IPS-NIHi7 (cell line): ENCODE measurements around the gene POLR3K.
"Not testable (repeated sequence)": the region's sequence is repeated elsewhere in the genome, so short reads cannot be mapped to it uniquely, and the experiment has no call there.

ENCODE experiments used
- DNase-seq: peaks from one replicate; pipeline ENCODE4 v3.0.0; 2012; ENCODE audit warnings: mixed read lengths; ENCODE audit errors: extremely low spot score

POLR3K gene

DNA sequence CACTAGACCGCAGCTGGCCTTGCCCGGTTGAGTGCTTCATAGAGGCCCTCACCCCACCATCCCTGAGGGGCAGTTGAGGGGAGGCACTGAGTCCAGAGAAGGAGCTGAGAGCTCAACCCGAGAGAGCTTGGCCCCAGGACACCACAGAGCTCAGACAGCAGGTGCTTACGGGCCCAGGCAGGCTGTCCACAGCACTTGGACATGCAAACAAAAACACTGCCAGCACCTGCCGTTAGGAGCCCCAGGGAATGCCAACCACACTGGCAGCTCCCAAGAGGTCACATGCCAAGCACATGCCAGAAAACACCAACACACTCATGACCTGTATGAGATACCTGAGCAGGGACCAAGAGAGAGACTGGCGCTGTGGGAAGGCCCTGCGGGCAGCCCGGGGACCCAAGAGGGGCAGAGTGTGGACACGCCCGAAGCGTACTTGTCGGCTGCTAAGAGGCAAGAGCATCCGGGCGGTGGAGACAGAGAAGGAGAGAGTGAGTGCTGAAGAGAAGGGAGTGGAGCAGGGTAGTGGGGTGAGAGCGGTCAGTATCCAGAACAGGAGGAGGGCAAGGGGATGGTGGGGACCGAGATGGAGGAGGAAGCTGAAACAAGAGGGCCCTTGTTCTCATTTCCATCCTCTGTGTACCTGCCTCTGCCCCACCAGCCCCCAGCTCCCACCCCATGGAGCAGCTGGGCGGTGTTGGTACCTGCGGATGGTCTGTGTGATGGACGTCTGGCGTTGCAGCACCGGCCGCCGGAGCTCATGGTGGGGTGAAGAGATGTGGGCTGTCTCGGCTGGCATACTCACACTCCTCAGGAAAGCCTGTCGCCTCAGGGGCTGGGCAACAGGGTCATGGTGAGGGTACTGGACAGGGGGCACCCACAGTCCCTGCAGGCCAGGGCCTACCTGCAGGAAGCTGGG is 10.8 kb upstream of the POLR3K start:
- no peak for DNase-seq

DNA sequence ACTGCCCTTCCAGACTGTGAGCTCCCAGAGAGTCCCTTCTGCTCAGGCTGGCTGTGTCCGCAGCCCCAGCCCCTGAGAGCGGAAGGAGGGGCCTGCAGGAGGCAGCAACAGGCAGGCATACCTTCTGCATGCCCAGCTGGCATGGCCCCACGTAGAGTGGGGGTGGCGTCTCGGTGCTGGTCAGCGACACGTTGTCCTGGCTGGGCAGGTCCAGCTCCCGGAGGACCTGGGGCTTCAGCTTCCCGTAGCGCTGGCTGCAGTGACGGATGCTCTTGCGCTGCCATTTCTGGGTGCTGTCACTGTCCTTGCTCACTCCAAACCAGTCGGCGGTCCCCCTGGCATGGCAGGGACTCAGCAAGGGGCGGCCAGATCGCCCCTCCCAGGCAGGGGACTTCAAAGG is 10.1 kb upstream of the POLR3K start:
- DNase-seq = no peak

DNA sequence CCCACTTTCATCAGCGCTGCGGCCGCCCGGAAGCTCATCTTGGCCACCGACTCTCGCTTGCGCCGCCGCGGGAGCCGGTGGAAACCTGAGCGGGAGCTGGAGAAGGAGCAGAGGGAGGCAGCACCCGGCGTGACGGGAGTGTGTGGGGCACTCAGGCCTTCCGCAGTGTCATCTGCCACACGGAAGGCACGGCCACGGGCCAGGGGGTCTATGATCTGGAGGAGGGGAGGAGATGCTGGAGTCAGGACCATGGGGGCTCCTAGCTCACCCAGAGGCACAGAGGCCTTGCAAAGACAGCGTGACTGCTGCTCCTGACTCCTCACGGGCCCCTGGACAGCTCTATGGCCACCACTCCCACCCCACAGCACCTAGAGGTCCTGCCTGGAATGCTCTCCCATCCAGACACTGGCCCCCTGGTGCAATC is 9.6 kb upstream of the POLR3K start:
- no peak for DNase-seq

DNA sequence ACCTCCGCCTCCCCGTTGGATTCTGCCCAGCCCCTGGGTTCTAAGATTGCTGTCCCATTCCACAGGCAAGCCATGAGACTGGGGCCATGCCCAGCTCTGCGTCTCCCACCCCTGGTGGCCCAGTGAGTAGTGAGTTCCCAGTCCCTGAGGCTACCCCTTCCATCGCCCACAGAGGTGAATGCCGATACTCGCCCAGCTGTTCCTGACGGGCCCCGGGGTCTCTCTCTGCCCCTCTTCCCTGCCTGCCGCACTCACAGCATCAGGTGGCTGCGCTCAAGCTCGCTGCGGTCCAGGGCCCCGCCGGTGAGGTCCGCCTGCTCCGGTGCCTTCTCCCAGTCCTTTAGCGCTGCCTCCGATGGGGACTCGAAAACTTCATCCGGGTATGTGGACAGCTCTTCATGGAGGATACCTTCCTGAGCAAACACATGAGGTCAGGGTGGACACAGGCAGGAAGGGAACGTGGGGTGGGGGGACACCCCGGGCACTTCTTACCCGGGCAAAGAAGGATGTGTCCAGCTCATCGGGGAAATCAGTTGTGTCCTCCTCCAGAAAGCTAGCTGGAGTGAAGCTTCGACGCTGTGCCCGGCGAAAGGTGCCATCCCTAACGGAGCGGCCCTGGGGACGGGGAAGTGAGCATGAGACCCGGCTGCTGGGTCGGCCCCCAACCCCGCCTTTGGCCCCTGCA is 9.0 kb upstream of the POLR3K start:
- DNase-seq = no peak

DNA sequence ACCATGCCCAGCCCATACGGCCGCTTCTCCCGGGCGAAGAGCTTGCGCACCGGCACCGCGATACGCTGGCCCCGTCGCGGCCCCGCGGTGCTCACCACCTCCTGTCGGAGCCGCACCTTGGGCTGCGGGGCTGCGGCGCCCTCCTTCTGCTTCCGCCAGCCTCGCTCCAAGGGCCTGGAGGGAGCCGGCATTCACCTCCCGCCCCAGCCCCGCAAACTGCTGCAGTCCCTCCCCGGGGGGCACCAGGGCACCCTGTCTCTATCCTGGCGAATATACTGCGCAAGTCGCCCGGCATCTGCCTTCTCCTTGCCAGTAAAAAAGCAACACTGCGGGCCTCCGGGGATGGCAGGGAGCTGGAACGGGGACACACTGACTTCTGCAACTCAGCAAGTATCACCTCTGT is 8.5 kb upstream of the POLR3K start:
- no peak for DNase-seq

DNA sequence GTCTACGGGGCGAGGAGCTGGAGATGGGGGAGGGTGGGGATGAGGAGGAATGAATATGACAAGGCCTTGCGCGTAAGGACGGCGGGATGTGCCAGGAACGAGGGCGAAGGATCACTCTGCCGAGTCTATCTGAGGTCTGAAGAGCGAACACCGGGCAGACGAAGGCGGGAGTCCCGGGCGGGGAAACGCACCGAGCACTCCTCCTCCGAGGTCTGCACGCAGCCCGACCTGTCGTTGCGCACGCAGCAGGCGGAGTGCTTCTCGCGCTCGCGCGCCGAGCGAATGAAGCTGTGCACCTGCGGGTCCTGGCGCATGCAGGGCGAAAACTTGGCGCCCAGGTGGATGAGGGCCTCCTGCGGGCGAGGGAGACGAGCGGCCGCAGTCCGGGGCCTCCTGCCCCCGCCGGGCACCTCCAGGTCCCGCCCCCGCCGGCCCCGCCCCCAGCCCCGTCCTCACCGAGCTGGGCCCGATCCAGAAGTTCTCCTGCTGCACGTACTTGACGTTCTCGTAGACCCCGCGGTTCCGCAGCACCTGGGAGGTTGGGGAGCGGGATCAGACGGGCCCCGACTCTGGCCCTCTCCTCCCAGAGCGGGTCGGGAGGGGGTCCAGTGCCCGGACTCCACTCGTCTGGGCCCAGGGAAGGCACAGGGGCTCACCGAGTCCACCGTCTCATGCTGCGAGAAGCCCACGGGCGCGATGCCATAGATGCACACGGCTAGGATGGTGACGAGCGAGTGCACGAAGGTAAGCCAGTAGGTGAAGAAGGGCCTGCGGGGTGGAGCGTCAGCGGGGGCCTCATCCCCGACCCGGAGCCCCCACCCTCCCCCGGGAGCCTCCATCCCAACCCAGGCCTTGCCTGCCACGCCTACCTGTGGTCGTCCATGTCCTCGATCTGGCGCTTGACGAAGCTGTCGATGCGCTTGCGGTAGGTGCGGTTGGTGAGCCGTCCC is 7.8 kb upstream of the POLR3K start:
- no peak for DNase-seq

DNA sequence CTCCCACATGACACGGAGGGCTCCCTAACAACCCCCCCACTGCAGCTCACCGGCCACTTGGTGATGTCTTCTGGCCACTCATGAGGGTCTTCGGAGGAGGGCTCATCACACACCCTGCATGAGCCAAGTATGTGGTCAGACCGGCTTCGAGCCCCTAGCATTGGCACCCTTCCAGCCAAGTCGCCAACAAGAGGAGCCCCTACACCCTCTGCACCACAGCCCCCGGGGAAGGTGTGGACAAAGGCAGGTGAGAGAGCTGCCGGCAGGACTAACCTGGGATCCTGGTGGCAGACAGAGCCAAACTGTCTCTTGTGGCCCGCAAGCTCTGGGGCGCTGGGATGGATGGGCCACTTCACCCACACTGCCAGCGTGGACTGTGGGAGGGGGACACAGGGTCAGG is 6.8 kb upstream of the POLR3K start:
- no peak for DNase-seq

DNA sequence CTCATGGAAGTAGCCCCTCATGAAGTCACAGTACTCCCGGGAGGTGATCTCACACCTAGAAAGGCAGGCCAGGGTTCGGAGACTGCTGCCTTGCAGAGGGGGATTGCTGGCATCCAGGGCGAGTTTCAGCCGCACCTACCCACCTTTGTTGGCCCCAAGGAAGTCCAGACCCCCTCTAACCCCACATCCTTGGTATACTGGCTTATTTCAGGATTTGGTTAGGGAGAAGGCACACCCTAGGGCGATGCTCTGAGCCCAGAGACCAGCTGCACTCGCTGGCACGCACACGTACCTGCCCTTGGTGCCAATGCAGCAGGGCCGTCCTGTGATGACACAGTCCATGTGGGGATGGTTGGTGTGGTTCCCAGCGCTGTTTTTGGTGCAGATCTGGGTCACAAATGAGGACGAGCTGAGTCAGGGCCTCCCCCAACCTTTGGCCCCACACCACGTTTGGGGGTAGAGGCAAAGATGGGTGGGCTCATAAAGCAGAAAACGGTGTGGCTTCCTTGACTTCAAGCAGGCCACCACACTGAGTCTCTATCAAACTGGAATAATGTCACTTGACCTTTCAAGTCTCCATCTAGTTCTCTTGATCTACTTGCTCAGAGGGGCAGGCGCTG is 6.1 kb upstream of the POLR3K start:
- no peak for DNase-seq

DNA sequence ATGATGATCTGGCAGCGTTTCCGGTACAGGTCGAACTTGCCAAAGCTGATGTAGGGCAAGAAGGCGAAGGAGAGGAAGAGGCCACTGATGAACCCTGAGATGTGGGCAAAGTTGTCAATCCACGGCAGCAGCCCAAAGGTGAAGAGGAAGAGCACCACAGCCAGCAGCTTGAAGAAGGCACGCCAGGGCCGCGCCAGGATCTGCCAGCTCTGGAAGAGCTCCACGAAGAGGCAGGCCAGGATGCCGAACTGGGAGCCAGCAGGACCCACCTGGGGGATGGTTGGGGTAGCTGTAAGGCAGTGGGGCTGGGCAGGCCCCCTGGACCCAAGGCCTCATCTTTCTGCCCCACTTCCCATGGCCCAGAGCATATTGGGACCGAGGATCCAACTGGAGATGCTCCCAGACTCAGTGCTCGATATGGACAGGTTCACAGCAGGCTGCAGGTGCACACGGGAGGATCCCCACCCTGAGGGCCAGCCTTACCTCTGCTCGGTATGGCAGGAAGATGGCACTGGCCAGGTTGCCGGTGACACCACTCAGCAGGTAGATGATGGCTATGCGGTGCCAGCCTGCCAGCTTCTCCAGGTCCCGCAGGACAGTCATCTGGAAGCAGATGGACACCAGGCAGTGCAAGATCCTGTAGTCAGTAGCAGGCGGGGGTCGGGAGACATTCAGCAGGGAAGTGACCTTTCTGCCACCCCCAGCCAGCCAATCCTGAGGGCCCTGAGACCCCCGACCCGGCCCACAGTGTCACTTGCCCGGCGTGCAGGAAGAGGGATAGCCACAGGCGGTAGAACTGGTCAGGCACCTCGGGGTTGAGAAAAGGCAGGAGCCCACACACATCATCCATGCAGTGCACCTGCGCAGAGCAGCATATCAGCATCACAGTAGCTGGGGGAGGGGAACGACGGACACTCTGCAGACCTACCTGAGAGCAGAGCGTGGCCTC is 5.4 kb upstream of the POLR3K start:
- DNase-seq = no peak

DNA sequence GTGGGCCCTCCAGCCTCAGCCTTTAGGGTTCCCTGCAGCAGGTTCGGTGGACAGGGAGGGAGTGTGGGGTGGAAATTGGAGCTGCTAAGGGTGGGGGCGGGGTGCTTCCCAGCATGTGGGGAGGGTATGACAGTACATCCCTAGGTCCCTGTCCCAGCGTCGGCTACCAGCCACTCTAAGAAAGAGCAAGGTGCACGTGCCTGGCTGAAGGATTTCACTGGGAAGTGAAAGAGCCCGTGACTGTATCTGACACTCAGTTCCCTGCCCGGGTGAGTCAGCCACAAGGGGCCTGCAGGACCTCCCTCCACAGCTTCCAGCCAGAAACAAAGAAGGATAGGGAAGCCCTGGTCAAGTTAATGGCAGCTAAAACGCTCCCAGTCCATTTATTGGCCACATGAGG is 4.3 kb upstream of the POLR3K start:
- no peak for DNase-seq

DNA sequence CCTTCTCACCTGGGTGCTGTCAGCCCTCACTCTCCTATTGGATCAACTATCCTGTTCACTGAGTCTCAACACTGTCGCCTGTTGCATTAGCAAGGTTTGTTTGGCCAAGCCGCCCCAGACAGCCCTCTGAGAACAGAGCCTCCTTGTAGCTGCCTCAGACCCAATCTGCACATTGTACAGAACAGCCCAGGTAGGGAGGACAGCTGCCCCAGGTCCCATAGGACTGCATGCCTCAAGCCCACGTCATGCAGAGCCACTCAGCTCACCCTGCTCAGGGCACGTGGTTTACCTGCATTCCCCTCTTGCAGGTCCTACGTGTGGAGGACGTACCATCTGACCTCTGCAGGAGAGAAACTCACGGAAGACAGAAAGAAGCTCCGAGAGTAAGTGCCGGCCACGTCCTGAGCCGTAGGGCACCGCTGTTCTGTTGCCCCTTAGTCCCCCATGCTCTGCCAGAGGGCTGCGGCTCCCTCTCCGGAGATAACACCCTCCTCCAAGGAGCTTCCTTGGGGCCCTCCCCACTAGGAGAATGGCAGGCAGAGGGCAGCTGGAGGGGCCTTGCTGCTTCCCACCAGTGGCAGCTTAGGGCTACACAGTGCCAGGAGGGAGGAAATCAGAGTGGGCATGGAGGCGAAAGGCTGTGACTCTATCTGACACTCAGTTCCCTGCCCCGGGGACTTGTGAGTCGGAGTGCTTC is 3.0 kb upstream of the POLR3K start:
- no peak for DNase-seq

DNA sequence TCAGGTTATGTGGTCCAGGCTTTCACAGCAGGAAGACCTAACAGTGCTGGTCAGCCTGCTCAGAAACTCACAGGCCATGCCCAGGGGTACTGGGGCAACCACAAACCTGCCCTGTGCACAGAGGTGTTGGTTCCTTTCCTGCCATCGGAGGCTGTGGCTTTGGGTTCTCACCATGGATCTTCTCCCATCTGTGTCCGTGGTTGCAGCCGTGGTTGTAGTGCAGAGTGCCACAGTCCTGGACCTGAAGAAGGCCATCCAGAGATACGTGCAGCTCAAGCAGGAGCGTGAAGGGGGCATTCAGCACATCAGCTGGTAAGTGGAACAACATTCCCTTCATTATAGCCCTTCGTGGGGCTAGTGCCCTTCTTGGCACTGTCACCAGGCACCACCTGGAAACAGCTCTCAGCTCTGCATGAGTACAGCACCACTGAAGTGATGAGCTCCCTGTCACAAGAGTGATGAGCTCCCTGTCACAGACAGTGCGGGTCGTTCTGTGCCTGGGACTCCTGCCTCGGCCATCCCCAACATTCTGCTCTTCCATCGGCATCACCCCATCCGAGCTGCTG is 2.2 kb upstream of the POLR3K start:
- DNase-seq = no peak

DNA sequence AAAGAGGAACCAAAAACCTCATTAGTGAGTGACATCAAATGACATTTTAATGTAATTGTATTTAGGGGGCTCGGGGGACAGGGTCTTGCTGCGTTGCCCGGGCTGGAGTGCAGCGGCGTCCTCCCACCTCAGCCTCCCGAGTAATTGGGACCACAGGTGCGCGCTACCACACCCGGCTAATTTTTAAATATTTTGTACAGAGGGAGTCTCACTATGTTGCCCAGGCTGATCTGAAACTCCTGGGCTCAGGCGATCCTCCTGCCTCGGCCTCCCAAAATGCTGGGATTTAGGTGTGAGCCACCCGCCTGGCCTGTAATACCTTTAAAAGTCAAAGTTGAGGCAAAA is 801 bp upstream of the POLR3K start:
- no peak for DNase-seq

DNA sequence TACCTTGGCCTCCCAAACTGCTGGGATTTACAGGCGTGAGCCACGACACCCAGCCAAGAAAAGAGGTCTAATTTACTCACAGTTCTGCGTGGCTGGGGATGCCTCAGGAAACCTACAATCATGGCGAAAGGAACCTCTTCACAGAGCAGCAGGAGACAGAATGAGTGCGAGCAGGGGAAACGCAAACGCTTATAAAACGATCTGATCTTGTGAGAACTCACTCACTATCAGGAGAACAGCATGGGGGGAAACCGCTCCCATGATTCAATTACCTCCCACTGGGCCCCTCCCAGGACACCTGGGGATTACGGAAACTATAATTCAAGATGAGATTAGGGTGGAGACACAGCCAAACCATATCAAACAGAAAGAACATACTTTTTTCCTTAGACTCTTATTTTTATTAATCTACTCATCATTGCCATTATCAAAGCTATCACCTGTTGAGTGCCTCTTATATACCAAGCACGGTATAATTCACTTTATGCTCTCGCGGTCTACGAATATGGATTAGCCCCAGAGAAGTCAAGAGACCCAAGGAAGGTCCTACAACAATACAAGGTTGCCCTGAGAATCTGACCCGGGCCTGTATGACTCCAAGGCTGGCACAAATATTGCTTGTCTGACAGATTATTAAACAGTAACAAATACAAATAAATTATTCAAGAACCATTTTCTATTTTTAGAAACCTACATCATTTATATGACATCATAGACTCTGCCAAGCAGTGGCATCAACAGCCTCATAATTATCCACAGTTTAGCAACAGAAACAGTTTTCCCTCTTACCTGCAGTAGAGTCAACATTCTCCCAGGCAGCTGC is 2.4 kb downstream of the POLR3K start:
- no peak for DNase-seq

DNA sequence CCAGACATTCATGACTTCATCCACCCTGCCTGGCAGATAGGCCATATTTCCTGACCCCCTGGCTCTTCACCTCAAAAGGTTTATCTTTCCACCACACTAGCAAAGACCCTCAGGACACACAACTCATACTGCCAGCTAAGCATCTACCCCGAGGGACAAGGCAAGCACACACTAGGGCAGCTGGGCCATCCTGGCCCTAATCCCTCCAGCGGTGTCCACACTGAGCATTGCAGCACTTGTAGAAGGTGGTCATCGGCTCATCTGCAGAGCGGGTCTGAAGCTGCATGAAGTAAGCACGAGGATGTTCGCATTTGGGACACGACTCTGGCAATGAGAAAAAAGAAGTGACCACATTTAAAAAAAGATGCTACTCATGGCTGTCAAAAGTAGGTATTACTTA is 6.2 kb downstream of the POLR3K start:
- DNase-seq = no peak

DNA sequence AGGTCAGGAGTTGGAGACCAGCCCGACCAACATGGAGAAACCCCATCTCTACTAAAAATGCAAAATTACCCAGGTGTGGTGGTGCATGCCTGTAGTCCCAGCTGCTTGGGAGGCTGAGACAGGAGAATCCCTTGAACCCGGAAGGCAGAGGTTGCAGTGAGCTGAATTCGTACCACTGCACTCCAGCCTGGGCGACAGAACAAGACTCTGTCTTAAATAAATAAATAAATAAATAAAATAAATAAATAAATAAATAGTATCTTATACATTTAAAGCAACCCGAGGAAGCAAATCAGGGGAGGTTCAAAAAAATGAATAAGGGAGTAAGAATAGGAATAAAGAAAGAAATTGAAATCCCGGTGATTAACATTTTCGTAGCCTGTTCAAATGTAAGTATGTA is 6.9 kb downstream of the POLR3K start:
- not testable (repeated sequence) for DNase-seq

DNA sequence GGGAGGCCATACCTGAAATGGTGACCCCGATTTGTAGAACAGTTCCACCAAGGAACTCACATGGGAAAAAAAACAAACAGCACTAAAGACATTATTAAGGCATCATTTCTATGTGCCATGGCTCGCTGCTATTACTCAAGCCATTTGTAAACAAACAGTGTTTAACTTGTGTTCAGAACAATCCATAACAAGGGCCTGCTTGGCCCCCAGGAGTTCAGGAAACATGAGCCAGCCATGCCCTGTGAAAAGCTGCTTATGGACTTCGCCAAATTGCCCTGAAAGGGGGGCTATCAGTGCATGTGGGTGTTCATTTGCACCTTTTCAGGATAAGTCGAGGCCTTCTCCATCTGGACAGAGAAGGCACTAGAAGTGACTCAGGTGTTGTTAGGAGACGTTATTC is 8.0 kb downstream of the POLR3K start:
- DNase-seq = no peak

DNA sequence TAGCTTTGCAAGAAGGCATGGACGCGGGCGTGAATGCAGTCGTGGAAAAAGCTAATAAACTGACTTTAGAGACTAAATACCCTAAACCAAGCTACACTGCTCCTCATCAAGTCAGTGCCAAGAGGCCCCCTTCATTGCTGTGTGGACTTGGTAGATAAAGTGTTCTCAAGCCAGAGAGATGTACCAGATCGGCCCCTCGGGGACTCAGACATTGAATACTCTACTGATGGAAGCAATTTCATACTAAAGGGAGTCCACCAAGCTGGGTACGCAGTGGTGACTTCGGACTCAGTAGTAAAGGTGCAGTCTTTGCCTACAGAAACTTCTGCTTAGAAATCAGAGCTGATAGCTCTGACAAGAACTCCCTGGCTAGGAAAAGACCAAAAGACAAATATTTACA is 8.8 kb downstream of the POLR3K start:
- DNase-seq = no peak

DNA sequence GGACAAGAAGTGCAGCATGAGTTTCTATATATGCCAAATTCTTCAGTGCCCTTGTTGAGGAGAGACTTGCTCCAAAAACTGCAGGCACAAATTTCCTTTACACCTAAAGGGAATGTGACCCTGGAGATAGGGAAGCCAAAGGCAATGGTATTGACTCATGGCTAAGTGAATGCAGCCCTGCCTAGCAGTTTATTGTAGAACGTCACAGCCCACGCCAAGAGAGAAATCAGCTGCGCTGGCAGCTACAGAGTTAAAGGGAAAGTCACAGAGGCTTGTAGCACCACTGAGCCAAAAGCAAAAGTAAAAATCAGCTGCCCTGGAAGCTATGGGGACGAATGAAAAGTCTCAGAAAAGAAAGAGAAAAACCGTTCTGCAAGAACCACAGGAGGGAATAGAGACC is 10.1 kb downstream of the POLR3K start:
- DNase-seq = no peak
